NT2/D1 (cell line): Measurements from ENCODE around the gene EEF1G.

ENCODE experiments used
- SUZ12 ChIP-seq: IDR thresholded peaks from 2 replicates; pipeline ENCODE4 v1.6.1; 2011; ENCODE audit not compliant: insufficient read length, insufficient read depth; ENCODE audit errors: extremely low read depth
- YY1 ChIP-seq: IDR thresholded peaks from 2 replicates; pipeline ENCODE4 v1.6.1; 2011; ENCODE audit not compliant: insufficient read length, insufficient read depth
- ZNF274 ChIP-seq: IDR thresholded peaks from 2 replicates; pipeline ENCODE4 v1.6.1; 2011; ENCODE audit warnings: mild to moderate bottlenecking, low read depth, low read length

- TF ChIP-seq SUZ12 (no peak), YY1 (no peak), ZNF274 (no peak)
These were observed 48.9 kb upstream of the EEF1G start for GRCh38 chr11:62622476-62623089.
